K562 (cell line): Measurements from ENCODE around the gene TCF25. TPM values are rescaled to one million over a fixed set of nuclear protein-coding genes. Genes with fewer than 3 reads are reported as not detected.

Experiments
- ATAC-seq: fragments of 200-7000 bp; cut with Tn5 transposase; 3 replicates; pipeline ENCODE4 v1.9.1; 2020; ENCODE audit warnings: moderate library complexity
- BruUV-seq: library from RNA; stranded (reverse); fragments of 400-500 nt; replicated peaks from 2 replicates; lab custom pipeline; 2021; lab: Mats Ljungman, UMichigan
- CTCF ChIA-PET: fragments of 300-600 bp; formaldehyde crosslinking; extraction: SDS; loops from one replicate; lab custom pipeline; 2021; ENCODE audit warnings: low intra/inter-chr PET ratio; lab: Yijun Ruan, JAX
- POLR2A ChIA-PET: fragments of 300-600, 350-650 bp; sonication (Branson Sonifier 250); formaldehyde crosslinking; extraction: SDS; loops from one replicate; lab custom pipeline; 2021; ENCODE audit warnings: antibody characterized with exemption, inconsistent platforms; lab: Yijun Ruan, JAX
- DNase-seq, 4 experiments: peaks; one replicate each; pipeline versions ENCODE4 v3.0.0 to v3.0.0-alpha.2; 2011 to 2018; ENCODE audit warnings: low spot score in 3 of 4, mixed read lengths in 3 of 4; ENCODE audit errors: extremely low read depth in 1 of 4
- FAIRE-seq: peaks from 2 replicates; lab custom pipeline; 2011; peaks lifted over from hg19 to GRCh38; lab: Jason Lieb, UNC
- H2AFZ ChIP-seq: 2 replicates; pipeline ENCODE4 v1.6.0; 2011; ENCODE audit warnings: low read depth, low read length, control low read depth, inconsistent platforms
- H3K27ac ChIP-seq: fragments of 200-600 bp; 3 replicates; pipeline ENCODE4 v1.8.0; 2011; ENCODE audit warnings: low read depth, mild to moderate bottlenecking, control low read depth, inconsistent platforms, low read length, moderate library complexity, mixed read lengths; ENCODE audit errors: extremely low read depth
- H3K27me3 ChIP-seq, 2 experiments: fragments of 300-600 bp in 1 of 2; 2 replicates in 1 of 2; 3 replicates in 1 of 2; pipeline versions ENCODE4 v1.6.0 to v1.8.0; 2011; ENCODE audit warnings: inconsistent platforms in 2 of 2, low read length in 2 of 2, mild to moderate bottlenecking in 1 of 2, mixed read lengths in 1 of 2, moderate library complexity in 1 of 2; ENCODE audit not compliant: control insufficient read depth in 2 of 2, insufficient read depth in 2 of 2
- H3K36me3 ChIP-seq: fragments of 300-600 bp; 3 replicates; pipeline ENCODE4 v1.8.0; 2011; ENCODE audit warnings: mild to moderate bottlenecking, low read length, inconsistent platforms; ENCODE audit not compliant: control insufficient read depth, insufficient read depth
- H3K4me1 ChIP-seq, 2 experiments: fragments of 200-600 bp in 1 of 2; replicated peaks in 1 of 2; 2 replicates in 1 of 2; 3 replicates in 1 of 2; pipeline versions ENCODE4 v1.5.1 to v1.8.0; 2011; ENCODE audit warnings: inconsistent platforms in 2 of 2, low read length in 2 of 2, mild to moderate bottlenecking in 1 of 2, mixed read lengths in 1 of 2, moderate library complexity in 1 of 2; ENCODE audit not compliant: control insufficient read depth in 2 of 2, insufficient read depth in 2 of 2
- H3K4me2 ChIP-seq: 2 replicates; pipeline ENCODE4 v1.6.1; 2011; ENCODE audit warnings: low read length, control low read depth, inconsistent platforms, mixed read lengths; ENCODE audit not compliant: insufficient read depth
- H3K4me3 ChIP-seq: fragments of 200-600 bp; sonication (generic), shearing (Covaris generic); 2 replicates; pipeline ENCODE4 v1.5.1; 2016; ENCODE audit warnings: control low read depth, inconsistent platforms
- H3K79me2 ChIP-seq: fragments of 200-600 bp; 3 replicates; pipeline ENCODE4 v1.8.0; 2011; ENCODE audit warnings: low read length, inconsistent platforms; ENCODE audit not compliant: control insufficient read depth, insufficient read depth
- H3K9ac ChIP-seq, 2 experiments: 2 replicates each; pipeline versions ENCODE4 v1.6.0 to v1.6.1; 2011; ENCODE audit warnings: low read depth in 2 of 2, low read length in 2 of 2, control low read depth in 1 of 2, inconsistent platforms in 1 of 2, mild to moderate bottlenecking in 1 of 2, mixed read lengths in 1 of 2; ENCODE audit not compliant: insufficient read depth in 1 of 2
- H3K9me1 ChIP-seq: one replicate; pipeline ENCODE4 v1.6.0; 2011; ENCODE audit warnings: inconsistent platforms, mild to moderate bottlenecking, low read length, moderate library complexity; ENCODE audit not compliant: control insufficient read depth, insufficient read depth
- H3K9me3 ChIP-seq: replicated peaks from 2 replicates; pipeline ENCODE4 v1.5.1; 2011; ENCODE audit warnings: low read depth, low read length, inconsistent platforms; ENCODE audit not compliant: control insufficient read depth, insufficient read depth
- H4K20me1 ChIP-seq: replicated peaks from 2 replicates; pipeline ENCODE4 v1.6.1; 2011; ENCODE audit warnings: low read length, inconsistent platforms, mixed read lengths; ENCODE audit not compliant: control insufficient read depth, insufficient read depth
- CREB1 ChIP-seq, 2 experiments: sonication (generic) in 1 of 2; formaldehyde crosslinking in 1 of 2; IDR thresholded peaks; 2 replicates each; pipeline versions ENCODE4 v1.6.1 to v1.8.0; 2012 to 2022; ENCODE audit warnings: inconsistent platforms in 1 of 2, mild to moderate bottlenecking in 1 of 2, missing genetic modification reagents in 1 of 2, moderate library complexity in 1 of 2
- PRDM10 ChIP-seq: fragments of 450-650 bp; IDR thresholded peaks from 2 replicates; pipeline ENCODE4 v1.6.1; 2018; ENCODE audit not compliant: partially characterized antibody
- TFAP4 ChIP-seq: sonication (generic); formaldehyde crosslinking; IDR thresholded peaks from 2 replicates; pipeline ENCODE4 v1.8.0; 2022; ENCODE audit warnings: missing genetic modification reagents, mild to moderate bottlenecking, moderate library complexity, borderline replicate concordance
- ZBTB7A ChIP-seq: IDR thresholded peaks from 2 replicates; pipeline ENCODE4 v1.6.1; 2011; ENCODE audit warnings: low read depth, mild to moderate bottlenecking, low read length, moderate library complexity, borderline replicate concordance; ENCODE audit not compliant: control insufficient read depth
- WGBS: fragments of 100-300 bp; shearing (Covaris generic); methylation state at CpG from one replicate; pipeline ENCODE4 v1.1.6; 2016; ENCODE audit warnings: low coverage, mixed read lengths; ENCODE audit not compliant: insufficient coverage; ENCODE audit errors: missing lambda C conversion rate; 5-methylcytosine and 5-hydroxymethylcytosine counted together
- in situ Hi-C: fragments of 300-500 bp; cut with MboI; formaldehyde crosslinking; loops from 4 replicates; pipeline ENCODE4 v1.15.0; 2018; ENCODE audit warnings: inconsistent platforms, mixed read lengths
- intact Hi-C: fragments of 100-400 bp; cut with micrococcal nuclease; formaldehyde crosslinking; loops from 2 replicates; pipeline ENCODE4 v1.14.2; 2022
- polyA plus RNA-seq, 8 experiments: library from polyadenylated mRNA; depleted of rRNA in 4 of 8; stranded (reverse) in 5 of 8; unstranded in 3 of 8; fragments of >200 nt; fragmentation: Nextera tagmentation in 2 of 8; fragmentation: Illumina TruSeq in 1 of 8; extraction: Ambion mirVana in 2 of 8; extraction: Trizol in 1 of 8; gene quantifications; 2 replicates each; pipeline versions ENCODE4 v1.2.1 to v1.2.3, GENCODE V29; 2011 to 2014; ENCODE audit warnings: inconsistent platforms in 1 of 8, missing spikeins in 1 of 8
- total RNA-seq, 7 experiments: library from RNA; depleted of rRNA in 6 of 7; stranded (reverse); fragments of >200 nt in 6 of 7; fragmentation: Illumina TruSeq in 2 of 7; extraction: Trizol in 2 of 7; gene quantifications; 2 replicates each; pipeline versions ENCODE4 v1.2.1 to v1.2.3, GENCODE V29; 2011 to 2021; ENCODE audit warnings: low replicate concordance in 1 of 7
- TF ChIP-seq, protein P1 (sequence below): sonication (generic); formaldehyde crosslinking; IDR thresholded peaks from 2 replicates; pipeline ENCODE4 v1.8.0; 2022; ENCODE audit warnings: mild to moderate bottlenecking, low read depth, missing genetic modification reagents

TCF25 gene
- total and polyA plus RNA-seq, 9 of the 15 experiments (the other 6 are each of a cell fraction or from before 2014, with no cell fraction given), result 9.0 to 154 (median 83.8) TPM

DNA sequence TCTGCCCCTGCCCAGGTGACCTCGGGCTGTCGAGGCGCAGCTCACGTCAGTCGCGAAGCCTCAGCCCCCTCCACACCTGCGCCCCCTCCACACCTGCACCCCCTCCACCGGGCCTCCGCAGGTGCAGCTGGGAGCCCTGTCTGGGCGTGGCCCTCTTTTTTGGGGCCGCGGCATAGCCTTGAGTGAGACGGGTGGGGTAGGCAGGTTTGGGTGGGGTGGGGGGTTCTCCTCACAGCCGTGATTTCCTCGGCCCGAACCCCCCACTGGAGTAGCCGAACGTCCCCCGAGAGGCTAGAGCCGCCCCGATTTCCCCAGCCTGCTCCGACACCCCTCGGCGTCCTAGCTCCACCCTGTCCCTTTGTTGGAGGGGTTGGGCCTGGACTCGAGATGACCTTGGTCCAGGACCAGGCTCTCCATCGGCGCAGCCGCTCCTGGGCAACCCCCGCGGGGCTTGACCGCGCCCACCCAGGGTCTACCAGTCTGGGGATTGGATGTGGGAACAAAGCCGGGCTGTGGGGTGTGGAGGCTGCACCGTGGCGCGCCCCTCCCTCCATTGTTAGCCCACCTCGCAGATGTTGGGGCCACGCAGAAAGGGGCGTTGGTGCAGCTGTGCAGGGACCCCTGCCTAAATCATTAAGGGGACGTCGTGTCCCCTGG, 50.4 kb downstream of the TCF25 start:
- CTCF ChIA-PET, result no interaction called here
- Histone ChIP-seq H3K9ac (peak overlapping the region in 1 of 2 experiments; percentile 94; a peak in 2 of 4 replicates), H3K4me3 (peak overlapping the region; percentile 69), H3K9me1 (no peaks in the 10 kb centered on the region), H3K36me3 (no peaks in the 10 kb centered on the region), H3K4me2 (peak overlapping the region; percentile 96; the same call in 1 of the 2 replicates), H3K9me3 (no peaks in the 10 kb centered on the region), H2AFZ (0 out of 2 replicates have a peak overlapping the region, but pooled peaks have one; percentile 27), H4K20me1 (0 out of 2 replicates have a peak, but pooled peaks cover 12% of the 10 kb centered on the region), H3K27me3 (no peaks in the 10 kb centered on the region), H3K27ac (no peak overlapping the region), H3K79me2 (no peaks in the 10 kb centered on the region; the same call in 2 of the 3 replicates), H3K4me1 (peaks cover 23 to 79% of the 10 kb centered on the region in 2 experiments)
- POLR2A ChIA-PET, result interaction anchor here (0.9 to 2.9 kb wide), 7 partner anchors 9 to 48 kb away, joined by 3 to 19 read pairs (median 3); no protein-coding TSS in a partner anchor
- TF ChIP-seq ZBTB7A (peak; percentile 48; the same call in 1 of the 2 replicates), CREB1 (IDR thresholded peaks at IDR 0.05) (no peak), CREB1 (CRISPR knock-in tag; IDR thresholded peaks at IDR 0.05) (0 out of 2 replicates have a peak, but pooled peaks have one; percentile 19), TFAP4 (CRISPR knock-in tag) (0 out of 2 replicates have a peak, but pooled peaks have one; percentile 33), PRDM10 (no peak)
- TF ChIP-seq, protein P1, sequence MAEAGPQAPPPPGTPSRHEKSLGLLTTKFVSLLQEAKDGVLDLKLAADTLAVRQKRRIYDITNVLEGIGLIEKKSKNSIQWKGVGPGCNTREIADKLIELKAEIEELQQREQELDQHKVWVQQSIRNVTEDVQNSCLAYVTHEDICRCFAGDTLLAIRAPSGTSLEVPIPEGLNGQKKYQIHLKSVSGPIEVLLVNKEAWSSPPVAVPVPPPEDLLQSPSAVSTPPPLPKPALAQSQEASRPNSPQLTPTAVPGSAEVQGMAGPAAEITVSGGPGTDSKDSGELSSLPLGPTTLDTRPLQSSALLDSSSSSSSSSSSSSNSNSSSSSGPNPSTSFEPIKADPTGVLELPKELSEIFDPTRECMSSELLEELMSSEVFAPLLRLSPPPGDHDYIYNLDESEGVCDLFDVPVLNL (CRISPR knock-in tag), result no peak
- 7% methylated on average over 38 of the region's 41 CpGs for WGBS
- FAIRE-seq (no peak), ATAC-seq (no peak), DNase-seq (no peak)
- in situ Hi-C loops, result no loop called here
- TSS peak; percentile 29 for BruUV-seq
- intact Hi-C loops, result loop anchor here (5.0 to 10.0 kb wide), 2 partner anchors 51 to 106 kb away; partner anchors contain the start of gene FANCA
